Measurements from ENCODE around the gene ILDR2. TPM values are rescaled to one million over a fixed set of nuclear protein-coding genes. Genes with fewer than 3 reads are reported as not detected.

The ILDR2 gene
- total RNA-seq, 1 experiment from 2014 or later = 0.42 TPM

GRCh38 chr1:166920561-166921475, 54.5 kb downstream of the ILDR2 start:
- H3K27me3 Mint-ChIP-seq (ENCODE audit: insufficient read depth, unreplicated experiment) = no peaks in the 10 kb centered on the region
- ChIA-PET POLR2A (no interaction called here), CTCF (interaction anchor here (0.6 to 32.8 kb wide), 4 partner anchors 11 to 609 kb away, joined by 3 to 1662 read pairs (median 10); no protein-coding TSS in a partner anchor)
- H3K9me3 Mint-ChIP-seq (ENCODE audit: unreplicated experiment) = no peaks in the 10 kb centered on the region
- H3K4me3 Mint-ChIP-seq (ENCODE audit: unreplicated experiment) = no peak overlapping the region
- H3K27ac Mint-ChIP-seq (ENCODE audit: low read depth, unreplicated experiment) = no peak overlapping the region
- TF ChIP-seq, protein P1, sequence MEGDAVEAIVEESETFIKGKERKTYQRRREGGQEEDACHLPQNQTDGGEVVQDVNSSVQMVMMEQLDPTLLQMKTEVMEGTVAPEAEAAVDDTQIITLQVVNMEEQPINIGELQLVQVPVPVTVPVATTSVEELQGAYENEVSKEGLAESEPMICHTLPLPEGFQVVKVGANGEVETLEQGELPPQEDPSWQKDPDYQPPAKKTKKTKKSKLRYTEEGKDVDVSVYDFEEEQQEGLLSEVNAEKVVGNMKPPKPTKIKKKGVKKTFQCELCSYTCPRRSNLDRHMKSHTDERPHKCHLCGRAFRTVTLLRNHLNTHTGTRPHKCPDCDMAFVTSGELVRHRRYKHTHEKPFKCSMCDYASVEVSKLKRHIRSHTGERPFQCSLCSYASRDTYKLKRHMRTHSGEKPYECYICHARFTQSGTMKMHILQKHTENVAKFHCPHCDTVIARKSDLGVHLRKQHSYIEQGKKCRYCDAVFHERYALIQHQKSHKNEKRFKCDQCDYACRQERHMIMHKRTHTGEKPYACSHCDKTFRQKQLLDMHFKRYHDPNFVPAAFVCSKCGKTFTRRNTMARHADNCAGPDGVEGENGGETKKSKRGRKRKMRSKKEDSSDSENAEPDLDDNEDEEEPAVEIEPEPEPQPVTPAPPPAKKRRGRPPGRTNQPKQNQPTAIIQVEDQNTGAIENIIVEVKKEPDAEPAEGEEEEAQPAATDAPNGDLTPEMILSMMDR (IDR thresholded peaks at IDR 0.05; ENCODE audit: unreplicated experiment) = no peak
- DNase-seq (ENCODE audit: unreplicated experiment) = no peak
- no TSS peak for BruUV-seq (replicated peaks)
- H3K4me1 Mint-ChIP-seq (ENCODE audit: insufficient read depth, unreplicated experiment) = peaks cover 8% of the 10 kb centered on the region
- H3K36me3 Mint-ChIP-seq (ENCODE audit: insufficient read depth, unreplicated experiment) = no peaks in the 10 kb centered on the region
- intact Hi-C loops (cut with micrococcal nuclease) = no loop called here

GRCh38 chr1:166918956-166919316, 56.4 kb downstream of the ILDR2 start:
- no peak for DNase-seq (ENCODE audit: unreplicated experiment)
- Mint-ChIP-seq H3K27ac (ENCODE audit: low read depth, unreplicated experiment) (no peak overlapping the region), H3K4me1 (ENCODE audit: insufficient read depth, unreplicated experiment) (peaks cover 6% of the 10 kb centered on the region), H3K36me3 (ENCODE audit: insufficient read depth, unreplicated experiment) (no peaks in the 10 kb centered on the region), H3K27me3 (ENCODE audit: insufficient read depth, unreplicated experiment) (no peaks in the 10 kb centered on the region), H3K9me3 (ENCODE audit: unreplicated experiment) (no peaks in the 10 kb centered on the region), H3K4me3 (ENCODE audit: unreplicated experiment) (no peak overlapping the region)
- CTCF ChIA-PET = interaction anchor here (0.6 to 32.8 kb wide), 4 partner anchors 9 to 301 kb away, joined by 3 to 1662 read pairs (median 9); no protein-coding TSS in a partner anchor
- BruUV-seq (replicated peaks) = no TSS peak
- TF ChIP-seq, protein P1 (IDR thresholded peaks at IDR 0.05; ENCODE audit: unreplicated experiment) = no peak
- intact Hi-C loops (cut with micrococcal nuclease) = loop anchor here (10.0 kb wide), 1 partner anchor 206 kb away; no protein-coding TSS in a partner anchor
- POLR2A ChIA-PET = no interaction called here

DNA sequence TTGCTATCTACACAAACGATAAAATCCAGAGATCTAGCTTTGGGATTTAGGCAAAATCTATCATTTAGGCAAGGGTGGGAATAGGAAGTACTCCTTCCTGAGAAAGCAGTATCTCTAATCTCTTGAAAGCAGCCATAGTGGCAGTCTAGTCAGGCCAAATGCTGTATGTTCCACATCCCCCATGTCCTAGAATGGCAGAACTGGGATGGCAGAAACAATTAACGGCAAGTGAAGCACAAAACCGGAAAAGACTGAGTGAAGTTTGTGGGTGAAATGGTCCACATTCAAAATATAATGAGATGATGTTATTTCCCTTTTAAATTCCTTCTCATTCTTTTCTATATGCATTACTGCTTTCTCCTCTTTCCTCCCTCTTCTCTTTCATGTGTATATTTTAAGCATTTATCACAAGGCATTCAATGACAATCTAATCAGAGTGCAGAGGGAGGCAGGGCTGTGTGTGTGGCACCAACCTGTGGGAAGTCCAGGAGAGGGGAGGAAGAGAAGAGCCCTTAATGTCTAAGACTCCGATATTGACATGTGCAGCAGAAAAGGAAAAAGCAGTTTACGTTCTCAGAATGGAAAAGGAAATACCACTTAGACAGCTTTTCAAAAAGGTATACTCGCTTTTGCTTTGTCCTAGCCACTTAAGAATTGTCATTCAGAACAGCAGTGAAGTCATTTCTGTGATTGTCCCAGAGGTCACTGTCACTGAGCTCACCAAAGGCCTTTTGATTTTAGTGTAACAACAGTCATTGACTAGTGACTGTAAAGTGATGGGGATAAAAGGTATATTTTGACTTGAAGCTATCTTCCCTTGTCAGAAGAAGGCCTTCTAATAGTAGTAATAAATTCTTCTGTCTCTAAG, 57.0 kb downstream of the ILDR2 start:
- no peak overlapping the region for H3K27ac Mint-ChIP-seq (ENCODE audit: low read depth, unreplicated experiment)
- no peaks in the 10 kb centered on the region for H3K27me3 Mint-ChIP-seq (ENCODE audit: insufficient read depth, unreplicated experiment)
- peaks cover 6% of the 10 kb centered on the region for H3K4me1 Mint-ChIP-seq (ENCODE audit: insufficient read depth, unreplicated experiment)
- no peaks in the 10 kb centered on the region for H3K9me3 Mint-ChIP-seq (ENCODE audit: unreplicated experiment)
- intact Hi-C loops (cut with micrococcal nuclease) = loop anchor here (10.0 kb wide), 1 partner anchor 206 kb away; no protein-coding TSS in a partner anchor
- no TSS peak for BruUV-seq (replicated peaks)
- peaks cover 5% of the 10 kb centered on the region for H3K36me3 Mint-ChIP-seq (ENCODE audit: insufficient read depth, unreplicated experiment)
- POLR2A ChIA-PET = no interaction called here
- CTCF ChIA-PET = interaction anchor here (0.6 to 32.8 kb wide), 5 partner anchors 8 to 302 kb away, joined by 3 to 1662 read pairs (median 8); no protein-coding TSS in a partner anchor
- H3K4me3 Mint-ChIP-seq (ENCODE audit: unreplicated experiment) = no peak overlapping the region
- TF ChIP-seq, protein P1 (IDR thresholded peaks at IDR 0.05; ENCODE audit: unreplicated experiment) = no peak
- no peak for DNase-seq (ENCODE audit: unreplicated experiment)

All from MCF 10A (cell line).